GM06990 (cell line): ENCODE results near the gene VPREB3.

Experiments
- DNase-seq: peaks from one replicate; pipeline ENCODE4 v3.0.0-alpha.2; 2011; ENCODE audit not compliant: insufficient read length; ENCODE audit errors: extremely low read depth
- H3K27me3 ChIP-seq: replicated peaks from 2 replicates; pipeline ENCODE4 v1.6.0; 2011; ENCODE audit warnings: low read length; ENCODE audit not compliant: control insufficient read depth, insufficient read depth
- H3K36me3 ChIP-seq: 2 replicates; pipeline ENCODE4 v1.5.1; 2011; ENCODE audit warnings: low read length; ENCODE audit not compliant: control insufficient read depth, insufficient read depth
- H3K4me3 ChIP-seq: replicated peaks from 2 replicates; pipeline ENCODE4 v1.5.1; 2011; ENCODE audit warnings: low read depth, mild to moderate bottlenecking, control low read depth, low read length
- CTCF ChIP-seq: IDR thresholded peaks from 2 replicates; pipeline ENCODE4 v1.5.1; 2011; ENCODE audit warnings: low read length, control low read depth, mild to moderate bottlenecking, inconsistent platforms; ENCODE audit not compliant: insufficient read depth, poor library complexity, severe bottlenecking

VPREB3 gene

GRCh38 chr22:23780146-23780748 is 26.0 kb upstream of the VPREB3 start:
- TF ChIP-seq CTCF = no peak
- Histone ChIP-seq H3K4me3 (no peak overlapping the region), H3K36me3 (no peaks in the 10 kb centered on the region), H3K27me3 (no peaks in the 10 kb centered on the region)
- DNase-seq = no peak

- TF ChIP-seq CTCF = no peak
- DNase-seq = no peak
- H3K27me3 ChIP-seq = no peaks in the 10 kb centered on the region
- H3K4me3 ChIP-seq = no peak overlapping the region
- H3K36me3 ChIP-seq = no peaks in the 10 kb centered on the region
Observed at GRCh38 chr22:23779731-23780130, 25.5 kb upstream of the VPREB3 start.

- H3K27me3 ChIP-seq = no peaks in the 10 kb centered on the region
- TF ChIP-seq CTCF = no peak
- no peaks in the 10 kb centered on the region for H3K36me3 ChIP-seq
- no peak overlapping the region for H3K4me3 ChIP-seq
- no peak for DNase-seq
Observed at GRCh38 chr22:23779083-23779482, 24.9 kb upstream of the VPREB3 start.

- Histone ChIP-seq H3K36me3 (no peaks in the 10 kb centered on the region), H3K27me3 (no peaks in the 10 kb centered on the region; the same call in 1 of the 2 replicates), H3K4me3 (no peak overlapping the region)
- no peak for DNase-seq
- no peak for TF ChIP-seq CTCF
Observed at GRCh38 chr22:23778577-23778900, 24.3 kb upstream of the VPREB3 start.

- no peak for TF ChIP-seq CTCF
- Histone ChIP-seq H3K4me3 (no peak overlapping the region), H3K27me3 (no peaks in the 10 kb centered on the region; the same call in 1 of the 2 replicates), H3K36me3 (no peaks in the 10 kb centered on the region)
- no peak for DNase-seq
Observed at GRCh38 chr22:23777776-23778576, 23.8 kb upstream of the VPREB3 start.
